Measurements from ENCODE around the gene CA10. TPM values are rescaled to one million over a fixed set of nuclear protein-coding genes. Genes with fewer than 3 reads are reported as not detected.

CA10 gene
- total RNA-seq, 1 donor from 2014 or later = 1.3 TPM

DNA sequence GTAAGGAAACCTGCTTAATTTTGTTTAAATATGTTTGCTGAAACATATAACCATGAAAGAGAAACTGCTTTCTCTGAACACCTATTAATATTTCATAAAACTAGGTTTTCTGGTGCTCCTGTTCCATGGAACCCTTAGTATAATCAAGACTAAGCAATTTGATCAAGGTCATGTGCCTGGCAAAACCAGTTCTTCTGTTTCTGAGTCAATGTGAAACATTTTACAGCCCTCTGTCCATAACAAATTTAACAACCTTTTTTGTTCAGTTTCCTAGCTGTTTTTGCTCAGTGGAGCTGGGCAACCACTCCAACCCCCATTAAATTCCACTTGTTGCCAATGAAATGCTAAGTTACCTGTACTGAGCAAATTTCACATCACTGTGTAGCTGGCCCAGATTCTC is 344.0 kb downstream of the CA10 start:
- Mint-ChIP-seq H3K4me3 (ENCODE audit: unreplicated experiment) (no peak overlapping the region), H3K27ac (ENCODE audit: unreplicated experiment) (no peak overlapping the region), H3K27me3 (ENCODE audit: unreplicated experiment) (peaks cover 3% of the 10 kb centered on the region), H3K4me1 (ENCODE audit: low read depth, unreplicated experiment) (no peaks in the 10 kb centered on the region), H3K9me3 (ENCODE audit: unreplicated experiment) (no peaks in the 10 kb centered on the region), H3K36me3 (ENCODE audit: unreplicated experiment) (peaks cover 4% of the 10 kb centered on the region)
- TF ChIP-seq, protein P1, sequence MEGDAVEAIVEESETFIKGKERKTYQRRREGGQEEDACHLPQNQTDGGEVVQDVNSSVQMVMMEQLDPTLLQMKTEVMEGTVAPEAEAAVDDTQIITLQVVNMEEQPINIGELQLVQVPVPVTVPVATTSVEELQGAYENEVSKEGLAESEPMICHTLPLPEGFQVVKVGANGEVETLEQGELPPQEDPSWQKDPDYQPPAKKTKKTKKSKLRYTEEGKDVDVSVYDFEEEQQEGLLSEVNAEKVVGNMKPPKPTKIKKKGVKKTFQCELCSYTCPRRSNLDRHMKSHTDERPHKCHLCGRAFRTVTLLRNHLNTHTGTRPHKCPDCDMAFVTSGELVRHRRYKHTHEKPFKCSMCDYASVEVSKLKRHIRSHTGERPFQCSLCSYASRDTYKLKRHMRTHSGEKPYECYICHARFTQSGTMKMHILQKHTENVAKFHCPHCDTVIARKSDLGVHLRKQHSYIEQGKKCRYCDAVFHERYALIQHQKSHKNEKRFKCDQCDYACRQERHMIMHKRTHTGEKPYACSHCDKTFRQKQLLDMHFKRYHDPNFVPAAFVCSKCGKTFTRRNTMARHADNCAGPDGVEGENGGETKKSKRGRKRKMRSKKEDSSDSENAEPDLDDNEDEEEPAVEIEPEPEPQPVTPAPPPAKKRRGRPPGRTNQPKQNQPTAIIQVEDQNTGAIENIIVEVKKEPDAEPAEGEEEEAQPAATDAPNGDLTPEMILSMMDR (IDR thresholded peaks at IDR 0.05; ENCODE audit: partially characterized antibody, unreplicated experiment) = no peak
- DNase-seq = no peak

DNA sequence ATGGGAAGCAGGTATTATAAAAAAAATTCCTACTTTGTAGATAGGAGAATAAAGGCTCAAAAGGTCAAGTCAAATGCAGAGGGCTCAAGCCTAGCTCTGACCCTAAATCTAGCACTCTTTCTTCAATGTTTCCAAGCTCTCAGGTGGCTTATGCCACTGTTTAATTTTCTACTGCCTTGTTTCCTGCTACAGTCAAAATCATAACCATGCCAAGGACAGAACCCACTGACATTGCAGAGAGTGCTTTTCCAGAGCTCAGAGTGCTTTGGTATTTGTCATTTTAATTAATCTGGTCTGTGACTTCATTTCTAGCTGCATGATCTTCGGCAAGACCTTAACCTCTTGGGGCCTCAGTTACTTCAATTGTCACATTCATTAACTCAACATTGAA is 344.7 kb downstream of the CA10 start:
- TF ChIP-seq, protein P1 (IDR thresholded peaks at IDR 0.05; ENCODE audit: partially characterized antibody, unreplicated experiment) = no peak
- Mint-ChIP-seq H3K36me3 (ENCODE audit: unreplicated experiment) (peaks cover 4% of the 10 kb centered on the region), H3K27me3 (ENCODE audit: unreplicated experiment) (peaks cover 3% of the 10 kb centered on the region), H3K4me3 (ENCODE audit: unreplicated experiment) (no peak overlapping the region), H3K27ac (ENCODE audit: unreplicated experiment) (no peak overlapping the region), H3K9me3 (ENCODE audit: unreplicated experiment) (no peaks in the 10 kb centered on the region), H3K4me1 (ENCODE audit: low read depth, unreplicated experiment) (no peaks in the 10 kb centered on the region)
- no peak for DNase-seq

DNA sequence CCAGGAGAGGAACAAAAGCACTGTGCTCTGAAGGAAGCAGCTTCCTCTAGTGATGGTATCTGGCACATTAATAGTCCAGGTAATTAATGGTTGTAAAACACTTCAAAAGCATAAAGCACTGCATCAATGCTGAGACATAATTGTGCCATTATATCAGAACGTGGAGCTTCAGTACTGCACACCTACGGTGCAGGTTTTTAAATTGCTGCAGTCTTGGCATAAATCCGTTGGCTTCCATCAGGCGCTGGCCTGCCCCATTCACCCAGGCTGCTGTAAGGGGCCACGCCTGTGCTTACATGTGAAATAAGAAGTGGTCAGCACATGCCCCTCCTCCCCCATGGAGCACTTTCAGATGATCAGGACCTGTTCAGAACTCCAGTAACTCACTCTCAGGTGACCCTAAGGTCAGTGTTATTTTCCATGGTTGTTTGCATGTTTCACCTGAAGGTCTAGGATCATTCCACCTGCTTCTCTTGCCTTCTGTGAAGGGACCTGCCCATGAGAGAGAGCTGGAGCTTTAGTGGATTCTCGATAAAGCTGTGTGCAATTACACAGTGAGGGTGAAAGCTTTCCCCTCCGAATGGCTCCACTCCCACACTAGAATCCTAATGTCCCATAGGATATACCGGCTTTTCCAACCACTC is 345.3 kb downstream of the CA10 start:
- no peak for DNase-seq
- no peaks in the 10 kb centered on the region for H3K9me3 Mint-ChIP-seq (ENCODE audit: unreplicated experiment)
- H3K36me3 Mint-ChIP-seq (ENCODE audit: unreplicated experiment) = peaks cover 4% of the 10 kb centered on the region
- peaks cover 3% of the 10 kb centered on the region for H3K27me3 Mint-ChIP-seq (ENCODE audit: unreplicated experiment)
- H3K27ac Mint-ChIP-seq (ENCODE audit: unreplicated experiment) = no peak overlapping the region
- TF ChIP-seq, protein P1 (IDR thresholded peaks at IDR 0.05; ENCODE audit: partially characterized antibody, unreplicated experiment) = no peak
- H3K4me3 Mint-ChIP-seq (ENCODE audit: unreplicated experiment) = no peak overlapping the region
- H3K4me1 Mint-ChIP-seq (ENCODE audit: low read depth, unreplicated experiment) = no peaks in the 10 kb centered on the region

DNA sequence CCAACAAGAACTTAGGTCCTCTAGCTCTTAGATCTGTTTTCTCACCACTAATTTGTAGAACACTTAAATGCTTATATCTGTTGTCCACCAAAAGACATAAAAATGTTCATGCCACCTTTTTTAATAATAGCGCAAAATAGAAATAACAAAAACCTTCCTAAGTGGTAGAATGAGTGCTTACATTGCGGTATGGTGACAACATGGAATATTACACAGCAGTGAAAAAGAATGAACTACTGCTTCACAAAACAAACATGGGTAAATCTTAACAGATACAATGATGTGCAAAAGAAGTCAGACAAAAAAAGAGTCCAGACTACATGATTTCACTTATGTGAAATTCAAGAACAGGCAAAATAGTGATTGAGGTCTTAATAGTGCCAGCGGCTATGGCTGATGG is 351.1 kb downstream of the CA10 start:
- Mint-ChIP-seq H3K36me3 (ENCODE audit: unreplicated experiment) (peaks cover 4% of the 10 kb centered on the region), H3K4me1 (ENCODE audit: low read depth, unreplicated experiment) (peaks cover 22% of the 10 kb centered on the region), H3K4me3 (ENCODE audit: unreplicated experiment) (no peak overlapping the region), H3K27me3 (ENCODE audit: unreplicated experiment) (peaks cover 3% of the 10 kb centered on the region), H3K27ac (ENCODE audit: unreplicated experiment) (no peak overlapping the region), H3K9me3 (ENCODE audit: unreplicated experiment) (peaks cover 8% of the 10 kb centered on the region)
- DNase-seq = no peak
- TF ChIP-seq, protein P1 (IDR thresholded peaks at IDR 0.05; ENCODE audit: partially characterized antibody, unreplicated experiment) = no peak

DNA sequence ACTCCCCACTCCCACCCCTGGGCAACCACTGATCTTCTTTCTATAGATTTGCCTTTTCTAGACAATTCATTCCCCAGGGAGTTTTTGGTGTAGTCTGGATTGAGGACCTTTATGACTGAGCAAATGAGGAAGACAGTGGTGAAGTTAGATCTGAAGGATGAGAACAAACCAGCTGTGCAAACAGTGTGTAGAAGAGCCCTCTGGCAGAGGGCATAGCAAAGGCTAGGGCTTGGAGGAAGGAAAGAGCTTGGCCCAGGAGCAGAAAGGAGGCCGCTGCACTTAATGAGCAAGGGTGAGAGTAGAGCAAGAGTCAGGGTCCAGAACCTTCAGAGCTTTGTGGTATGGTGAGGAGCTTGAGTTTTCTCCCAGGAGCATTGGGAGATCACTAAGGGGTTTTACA is 352.7 kb downstream of the CA10 start:
- Mint-ChIP-seq H3K4me3 (ENCODE audit: unreplicated experiment) (no peak overlapping the region), H3K9me3 (ENCODE audit: unreplicated experiment) (peaks cover 11% of the 10 kb centered on the region), H3K4me1 (ENCODE audit: low read depth, unreplicated experiment) (peaks cover 38% of the 10 kb centered on the region)

More for the DNA sequence above, 352.7 kb downstream of the CA10 start:
- H3K36me3 Mint-ChIP-seq (ENCODE audit: unreplicated experiment) = no peaks in the 10 kb centered on the region
- no peak overlapping the region for H3K27ac Mint-ChIP-seq (ENCODE audit: unreplicated experiment)
- TF ChIP-seq, protein P1 (IDR thresholded peaks at IDR 0.05; ENCODE audit: partially characterized antibody, unreplicated experiment) = no peak
- H3K27me3 Mint-ChIP-seq (ENCODE audit: unreplicated experiment) = no peaks in the 10 kb centered on the region
- no peak for DNase-seq

Measured in glutamatergic neuron (in vitro differentiated cells).